ENCODE measurements around the gene COL25A1.
"Not testable (repeated sequence)": the region's sequence is repeated elsewhere in the genome, so short reads cannot be mapped to it uniquely, and the experiment has no call there.

Gene COL25A1

DNA sequence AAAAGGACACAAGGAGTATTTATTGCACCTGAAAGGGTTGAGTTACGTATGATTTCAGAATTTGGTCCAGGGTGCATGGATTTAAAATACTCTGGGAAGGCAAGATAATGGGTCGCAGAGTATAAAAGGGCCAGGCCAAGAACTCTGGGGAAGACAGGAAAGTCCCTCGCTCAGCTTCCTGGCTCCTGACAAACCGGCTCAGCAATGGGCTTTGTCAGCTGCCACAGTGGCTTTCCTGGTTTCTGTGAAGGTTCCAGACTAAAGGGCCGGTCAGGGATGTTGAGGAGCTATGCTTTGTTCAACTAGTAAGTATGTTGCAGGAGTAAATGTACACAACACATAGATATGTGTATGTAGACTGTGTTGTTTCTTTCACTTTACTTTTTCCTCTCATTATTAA, 385.2 kb downstream of the COL25A1 start:
- DNase-seq (ENCODE audit: low read depth, low spot score): no peak

DNA sequence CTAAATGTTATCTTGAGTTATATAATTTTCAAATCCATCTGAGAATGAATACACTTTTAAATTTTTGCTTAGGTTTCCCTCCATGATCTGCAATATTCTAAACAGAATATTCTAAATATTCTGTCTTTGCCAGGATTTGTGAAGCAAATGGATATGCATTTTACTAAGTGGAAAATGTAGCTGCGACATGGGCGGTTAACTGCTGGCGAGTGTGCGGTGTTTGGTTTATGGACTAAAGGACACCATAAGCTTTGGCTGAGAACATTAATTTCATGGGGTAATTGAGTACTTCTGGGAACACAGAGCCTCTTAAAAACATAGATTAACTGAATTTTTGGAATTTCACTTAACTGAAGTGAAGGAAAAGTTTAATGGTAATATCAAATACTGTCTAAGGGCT, 385.8 kb downstream of the COL25A1 start:
- no peak for DNase-seq (ENCODE audit: low read depth, low spot score)

DNA sequence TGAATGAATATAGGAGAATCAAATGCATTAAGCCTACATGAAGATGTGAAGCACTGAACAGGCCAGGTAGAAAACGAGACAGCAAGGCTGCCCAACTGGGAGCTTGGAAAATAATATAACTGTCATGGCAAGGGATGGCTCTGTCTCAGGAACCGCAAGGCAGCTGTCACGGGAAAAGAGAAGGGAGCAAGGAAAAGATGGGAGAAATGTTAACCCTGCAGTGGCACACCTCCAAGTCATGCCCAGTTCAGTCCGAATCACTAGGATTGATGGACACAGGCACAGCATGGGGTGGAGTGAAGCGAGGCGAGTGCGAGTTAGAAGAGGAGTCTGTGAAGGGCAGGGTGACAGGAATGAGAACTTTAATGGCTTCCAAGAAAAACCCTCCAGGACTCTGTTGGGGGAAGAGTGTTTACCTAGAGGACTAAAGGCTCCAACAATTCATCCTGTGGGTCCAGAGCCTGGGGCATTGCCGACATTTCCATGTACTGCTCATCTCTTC, 395.5 kb downstream of the COL25A1 start:
- no peak for DNase-seq (ENCODE audit: low read depth, low spot score)

DNA sequence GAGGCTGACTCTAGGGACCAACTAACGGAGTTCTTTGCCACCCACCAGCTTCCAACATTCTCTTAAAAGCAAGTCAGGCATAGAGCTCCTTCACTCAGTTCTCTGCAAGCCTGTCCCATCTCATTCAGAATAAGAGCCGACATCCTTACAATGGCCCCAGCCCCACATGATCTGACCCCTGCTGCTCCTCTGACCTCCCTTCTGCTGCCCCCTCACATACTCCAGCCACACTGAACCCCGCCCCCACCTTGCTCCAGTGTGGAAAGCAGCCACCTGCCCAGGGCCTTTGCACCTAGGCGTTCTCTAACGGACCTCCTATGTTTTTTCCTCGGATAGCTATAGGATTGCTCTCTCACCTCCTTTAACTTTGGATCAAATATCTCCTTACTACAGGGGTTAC, 396.5 kb downstream of the COL25A1 start:
- no peak for DNase-seq (ENCODE audit: low read depth, low spot score)

DNA sequence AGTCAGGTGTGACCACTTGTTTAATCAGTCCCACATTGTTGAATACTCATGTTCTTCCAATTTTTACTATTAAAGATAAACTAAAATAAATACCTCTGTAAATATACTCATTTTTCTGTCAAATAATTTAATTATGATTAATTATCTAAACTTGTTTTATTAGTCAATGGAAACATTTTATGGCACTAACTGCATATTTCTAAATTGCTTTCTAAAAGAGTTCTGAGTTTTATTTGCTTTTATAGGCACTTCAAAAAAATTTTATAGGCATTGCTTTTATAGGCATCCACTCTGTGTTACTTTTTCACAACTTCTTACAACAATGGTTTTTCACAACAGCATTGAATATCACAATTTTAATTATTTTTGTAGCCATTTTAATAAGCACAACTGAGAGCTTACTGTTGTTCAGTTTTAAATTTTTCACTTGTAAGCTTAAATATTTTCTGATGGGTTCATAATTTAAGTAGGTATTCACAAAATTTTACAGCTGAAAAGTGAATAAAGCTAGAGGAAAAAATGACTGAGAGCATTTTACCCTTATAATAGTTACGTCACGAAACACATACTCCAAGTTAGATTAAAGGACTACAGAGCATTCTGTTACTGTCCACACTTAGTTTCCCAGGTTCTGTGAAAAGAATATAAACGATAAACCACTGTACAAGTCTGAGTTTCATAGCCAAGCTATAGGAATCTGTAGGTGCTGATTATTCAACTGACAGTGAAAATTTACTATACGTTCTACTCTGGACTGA, 398.8 kb downstream of the COL25A1 start:
- no peak for DNase-seq (ENCODE audit: low read depth, low spot score)

DNA sequence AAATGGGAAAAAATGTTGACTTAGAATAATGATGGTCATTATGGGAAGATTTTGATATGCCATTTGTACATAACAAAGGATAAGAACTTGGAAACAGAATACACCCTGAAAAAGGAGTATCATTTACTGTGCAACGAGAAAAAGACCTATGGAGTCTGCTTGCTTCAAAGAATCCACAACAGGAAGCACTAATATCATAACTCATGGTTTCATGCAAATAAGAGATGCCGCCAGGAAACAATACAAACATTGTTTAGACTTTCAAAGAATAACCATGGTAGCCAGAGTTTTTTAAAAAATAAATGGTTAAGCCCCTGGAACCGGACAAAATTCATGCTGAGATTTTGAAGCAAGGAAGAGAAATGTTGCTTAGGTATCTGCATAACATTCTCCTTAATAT, 399.7 kb downstream of the COL25A1 start:
- DNase-seq (ENCODE audit: low read depth, low spot score): no peak

DNA sequence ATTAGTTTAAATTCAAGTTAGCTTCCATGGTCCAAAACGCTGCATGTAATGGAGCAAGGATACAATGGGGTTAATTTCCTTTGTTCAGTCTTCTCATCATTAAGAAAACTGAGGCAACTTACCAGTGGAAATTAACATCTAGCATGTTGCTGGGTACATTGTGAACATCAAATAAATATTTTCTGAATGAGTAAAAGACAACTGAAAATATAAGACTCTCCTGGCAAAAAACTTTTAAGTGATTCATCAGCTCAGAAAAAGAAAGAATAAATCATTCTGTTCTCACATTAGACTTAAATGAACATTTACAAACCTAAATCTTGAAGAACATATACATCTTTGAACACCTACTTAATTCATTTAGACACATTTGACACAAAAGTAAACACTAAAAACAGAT, 401.2 kb downstream of the COL25A1 start:
- DNase-seq (ENCODE audit: low read depth, low spot score): no peak

DNA sequence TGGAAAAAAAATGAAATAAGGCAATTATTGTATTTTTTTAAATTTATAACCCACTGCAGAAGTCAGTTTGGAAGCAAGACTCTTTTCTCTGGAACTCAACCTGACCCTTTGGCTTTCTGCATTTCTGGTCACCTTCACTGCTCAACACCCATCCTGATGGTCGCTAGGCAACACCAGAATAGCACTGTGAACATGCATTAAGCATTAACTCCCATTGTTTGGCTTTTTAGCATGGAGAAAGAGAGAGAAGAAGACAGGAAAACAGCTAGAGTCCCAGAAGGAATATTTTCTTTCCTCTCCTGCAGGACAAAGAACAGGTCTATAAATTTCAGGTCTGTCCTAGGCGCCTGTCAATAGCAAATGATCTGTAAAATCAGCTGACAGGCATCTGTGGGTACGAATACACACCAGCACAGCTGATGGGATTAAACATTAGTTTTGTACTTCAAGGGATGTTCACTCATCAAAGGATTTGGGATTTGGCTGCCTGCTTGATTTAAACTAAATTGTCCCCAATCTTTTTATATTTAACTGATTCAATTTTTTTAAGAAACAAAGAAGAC, 402.4 kb downstream of the COL25A1 start:
- no peak for DNase-seq (ENCODE audit: low read depth, low spot score)

DNA sequence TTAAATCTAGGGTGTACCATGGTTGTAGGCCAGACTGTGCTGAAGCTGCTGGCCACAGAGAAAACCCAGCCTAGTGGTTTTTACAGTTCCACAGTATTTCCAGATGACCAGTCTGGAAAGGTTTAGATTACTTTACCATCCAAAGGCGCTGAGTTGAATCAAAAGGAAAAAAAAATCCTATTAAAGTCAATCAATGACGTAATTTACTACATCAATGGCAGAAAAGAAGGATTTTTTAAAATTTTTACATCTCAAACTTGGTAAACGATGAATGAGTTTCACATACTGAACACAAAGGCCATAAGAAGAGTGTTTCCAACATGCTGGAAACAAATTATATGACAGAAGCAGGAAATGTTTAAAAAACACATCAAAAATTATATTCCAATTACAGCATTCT, 409.0 kb downstream of the COL25A1 start:
- DNase-seq (ENCODE audit: low read depth, low spot score): no peak

DNA sequence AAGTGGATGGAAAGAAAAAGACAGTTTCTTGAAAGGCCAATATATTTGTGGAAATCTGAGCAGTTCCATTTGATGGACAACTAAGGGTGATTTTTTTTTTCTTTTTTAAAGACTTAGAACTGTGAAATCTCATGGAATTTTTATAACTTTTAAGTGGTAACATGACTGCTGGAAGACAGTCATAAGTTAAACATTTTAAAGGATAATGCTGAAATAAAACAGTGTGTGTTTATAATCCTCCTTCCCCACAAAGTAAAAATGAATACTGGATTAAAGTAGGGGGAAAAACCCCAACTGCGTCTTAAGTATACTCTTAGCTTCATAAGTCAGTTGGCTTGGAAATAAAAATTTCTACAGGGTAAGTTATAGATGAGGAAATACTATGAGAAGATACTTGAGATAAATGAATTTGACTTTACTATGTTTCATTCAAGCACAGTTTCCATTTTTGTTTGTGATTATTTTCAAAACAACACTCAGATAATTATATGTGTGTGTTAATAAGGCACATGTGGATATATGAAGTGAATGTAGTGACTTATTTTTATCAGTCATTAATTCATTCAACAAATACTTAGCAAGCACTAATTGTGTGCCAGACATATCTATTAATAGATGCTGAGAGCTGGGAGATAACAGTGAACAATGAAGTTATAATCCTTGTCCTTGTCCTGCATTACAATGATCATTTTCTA, 410.4 kb downstream of the COL25A1 start:
- DNase-seq (ENCODE audit: low read depth, low spot score): no peak

DNA sequence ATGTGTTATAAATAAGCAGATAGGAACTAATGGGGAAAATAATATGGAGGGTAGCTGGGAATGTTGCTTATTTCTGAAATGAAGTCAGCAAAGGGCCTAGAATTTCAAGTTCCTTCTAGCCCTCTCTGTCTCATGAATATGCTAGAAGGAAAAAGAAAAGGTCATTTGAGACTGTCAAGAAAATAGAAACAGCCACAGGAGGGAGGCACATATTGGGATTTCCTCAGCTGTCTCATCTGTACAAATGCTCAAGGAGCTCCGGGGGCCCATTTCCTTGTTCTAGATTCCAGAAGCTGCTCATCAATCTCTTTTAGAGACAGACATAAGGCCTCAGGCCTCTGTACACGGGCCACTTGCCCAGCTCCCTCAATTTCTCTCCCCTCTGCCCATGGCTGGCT, 412.0 kb downstream of the COL25A1 start:
- no peak for DNase-seq (ENCODE audit: low read depth, low spot score)

DNA sequence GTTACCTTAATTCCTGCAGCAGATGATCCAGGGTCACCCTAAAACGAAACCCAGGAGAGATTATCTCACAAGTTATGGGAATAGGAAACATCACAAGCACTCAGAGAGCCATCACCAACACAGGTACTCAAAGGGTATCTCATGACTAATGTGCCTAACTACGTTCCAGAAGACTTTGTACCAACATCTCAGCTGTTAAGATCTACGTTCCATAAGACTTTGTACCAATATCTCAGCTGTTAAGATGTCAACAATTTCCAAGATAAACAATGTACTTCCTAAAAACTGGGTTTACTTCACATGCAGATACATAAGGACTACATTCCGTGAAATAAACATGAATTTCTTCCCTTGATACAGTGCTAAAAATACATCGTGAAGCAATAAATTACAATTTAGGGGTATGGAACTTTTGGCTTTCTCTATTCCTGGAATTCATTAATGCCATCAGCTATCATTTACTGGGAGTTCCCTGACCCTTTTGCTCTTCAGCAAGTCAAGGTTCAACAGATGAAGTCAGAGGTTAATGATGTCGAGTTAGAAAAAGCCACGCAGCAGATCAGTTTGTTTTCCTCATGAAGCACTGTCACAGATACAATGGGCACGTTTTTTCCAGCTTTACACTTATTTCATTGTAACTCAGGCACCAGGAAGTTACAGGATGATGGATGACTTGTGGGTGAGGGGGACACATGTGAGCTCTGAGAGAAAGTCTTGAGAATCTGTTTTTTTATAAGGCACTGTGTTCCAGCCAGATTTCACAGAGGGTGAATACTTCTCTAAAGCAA, 412.6 kb downstream of the COL25A1 start:
- DNase-seq (ENCODE audit: low read depth, low spot score): no peak

DNA sequence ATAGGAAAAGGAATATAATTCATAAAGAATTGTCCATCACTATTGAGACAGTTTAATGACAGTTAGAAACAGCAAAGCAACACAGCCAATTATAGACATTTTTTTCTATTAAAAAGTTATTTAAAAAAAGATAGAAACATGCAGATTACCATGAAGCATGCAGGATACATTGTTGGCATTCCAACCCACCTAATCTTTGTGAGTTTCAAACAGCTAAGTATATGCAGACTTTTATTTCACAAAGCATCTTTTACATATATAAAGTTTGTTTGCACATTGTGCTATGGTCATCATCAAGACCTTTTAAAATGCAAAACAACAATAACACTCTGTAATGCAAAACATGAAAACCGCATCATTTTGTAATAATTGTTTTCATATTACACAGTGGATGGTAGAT, 413.7 kb downstream of the COL25A1 start:
- DNase-seq (ENCODE audit: low read depth, low spot score): no peak

DNA sequence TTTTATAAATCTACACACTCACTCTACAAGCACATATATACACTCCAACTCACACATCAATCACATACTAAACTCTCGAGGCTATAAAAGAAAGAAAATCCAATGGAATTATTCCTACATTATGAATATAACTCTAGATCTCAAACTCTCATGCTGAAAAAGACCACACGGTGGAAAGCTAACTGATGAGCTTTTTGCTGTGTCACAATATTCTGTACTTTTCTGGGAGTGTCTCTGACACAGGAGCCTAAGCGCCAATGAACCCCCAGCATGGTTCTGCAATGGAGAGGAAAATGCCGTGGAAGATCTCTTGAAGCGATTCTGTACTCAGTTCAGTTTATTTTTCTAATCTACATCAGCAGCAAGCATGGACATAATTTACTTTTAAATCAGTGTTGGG, 415.4 kb downstream of the COL25A1 start:
- DNase-seq (ENCODE audit: low read depth, low spot score): no peak

DNA sequence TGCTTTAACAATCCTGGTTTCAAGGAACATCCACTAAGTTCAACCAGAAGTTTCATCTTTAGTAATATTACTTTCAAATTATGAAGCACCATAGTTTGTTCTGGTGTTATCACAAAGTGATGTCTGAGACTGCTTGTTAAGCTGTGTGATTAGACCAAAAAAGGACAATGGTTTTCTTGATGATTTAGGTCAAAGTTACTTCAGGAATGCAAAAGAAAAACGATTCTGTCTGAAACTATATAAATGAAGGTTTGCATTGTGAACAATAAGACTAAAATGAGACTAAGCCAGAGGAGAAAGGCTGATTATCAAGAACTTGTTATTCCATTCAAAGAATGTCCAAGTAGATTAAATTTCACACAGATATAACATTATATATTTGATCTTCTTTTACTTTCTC, 417.2 kb downstream of the COL25A1 start:
- DNase-seq (ENCODE audit: low read depth, low spot score): no peak

DNA sequence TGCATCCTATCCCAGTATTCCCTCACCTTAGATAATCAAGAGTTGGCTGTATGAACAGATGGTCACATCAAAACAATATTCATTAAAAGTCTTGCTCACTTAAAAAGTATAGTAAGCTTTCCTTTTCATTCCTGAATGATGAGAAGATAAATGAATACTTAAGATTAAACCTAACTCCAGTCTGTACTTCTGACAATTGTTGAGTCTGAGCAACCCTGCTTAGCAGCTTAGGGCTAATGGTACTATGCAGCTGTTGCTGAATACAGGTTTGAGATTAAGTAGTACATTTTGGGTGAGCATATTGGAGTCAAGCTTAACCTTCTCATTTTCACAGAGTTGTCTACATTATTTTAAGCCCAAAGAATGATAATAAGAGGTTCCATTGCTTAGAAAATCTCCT, 417.9 kb downstream of the COL25A1 start:
- DNase-seq (ENCODE audit: low read depth, low spot score): no peak

DNA sequence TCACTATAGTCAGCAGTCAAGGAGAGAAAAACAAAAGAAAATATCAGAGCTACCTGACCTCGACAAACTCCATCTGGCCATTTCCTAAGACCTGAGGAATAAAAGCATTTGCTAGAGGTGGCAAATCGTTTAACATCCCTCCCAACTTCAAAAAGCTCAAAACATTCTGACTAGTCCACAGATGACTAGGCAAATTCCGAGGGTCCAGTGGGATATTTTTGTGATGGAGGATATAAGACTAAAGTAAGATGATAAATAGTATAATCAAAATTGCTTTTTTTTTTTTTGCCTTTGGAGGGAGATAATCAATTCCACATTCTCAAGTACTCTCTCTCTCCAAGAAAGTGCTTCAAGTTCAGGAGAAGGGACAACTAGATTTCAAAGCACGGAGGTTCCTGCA, 420.5 kb downstream of the COL25A1 start:
- DNase-seq (ENCODE audit: low read depth, low spot score): no peak

DNA sequence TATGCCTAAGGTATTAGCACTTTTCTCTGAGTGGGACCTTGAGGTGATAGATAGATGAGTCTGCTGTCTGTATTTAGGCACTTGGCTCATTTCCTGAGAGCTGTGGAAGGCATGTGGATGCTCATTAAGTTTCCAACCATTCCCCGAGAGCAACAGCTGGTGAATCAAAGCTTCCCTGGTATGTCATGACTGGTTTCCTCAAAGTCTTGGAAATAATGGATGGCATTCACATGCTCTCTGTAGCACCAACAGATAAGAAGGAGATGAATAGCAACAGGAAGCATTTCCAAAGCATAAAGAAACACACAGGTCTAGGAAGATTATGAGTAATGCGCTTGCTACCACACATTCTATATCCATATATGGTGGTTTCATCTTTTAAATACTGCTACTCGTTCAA, 421.3 kb downstream of the COL25A1 start:
- no peak for DNase-seq (ENCODE audit: low read depth, low spot score)

DNA sequence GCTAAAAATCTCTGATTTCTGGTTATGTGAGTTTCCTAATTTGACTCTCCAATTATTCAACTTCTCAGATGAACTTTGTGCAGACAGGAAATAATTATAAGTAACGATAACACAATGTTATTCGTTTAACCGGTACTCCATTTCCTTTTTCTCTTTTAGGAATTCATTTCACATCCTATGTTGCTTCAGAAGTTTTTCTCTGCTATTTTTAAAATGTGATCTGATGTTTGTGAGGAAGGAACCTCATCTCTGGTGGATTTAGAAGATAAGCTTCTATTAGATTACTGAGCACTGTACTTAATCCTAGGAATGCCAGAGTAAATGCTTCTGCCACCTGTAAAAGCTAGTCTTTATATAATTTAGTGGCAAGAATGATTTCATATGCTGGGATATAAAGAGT, 423.7 kb downstream of the COL25A1 start:
- no peak for DNase-seq (ENCODE audit: low read depth, low spot score)

DNA sequence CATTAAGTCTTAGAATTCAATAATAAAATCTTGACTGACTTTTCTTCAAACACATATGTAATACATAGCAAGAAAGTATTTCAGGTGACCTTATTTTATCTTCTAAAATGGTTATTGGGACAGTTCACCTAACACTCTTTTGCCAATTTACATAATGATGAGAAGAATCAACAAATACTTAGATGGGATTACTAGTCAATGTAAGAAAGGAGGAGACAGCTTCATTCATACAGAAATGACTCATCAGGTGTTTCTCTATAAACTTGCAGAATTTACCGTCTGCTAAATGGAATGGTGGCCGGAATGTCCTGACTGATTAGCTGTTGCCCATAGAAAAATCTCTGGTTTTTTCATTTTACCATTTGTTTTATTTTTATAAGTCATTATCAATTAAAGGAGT, 424.6 kb downstream of the COL25A1 start:
- DNase-seq (ENCODE audit: low read depth, low spot score): no peak

DNA sequence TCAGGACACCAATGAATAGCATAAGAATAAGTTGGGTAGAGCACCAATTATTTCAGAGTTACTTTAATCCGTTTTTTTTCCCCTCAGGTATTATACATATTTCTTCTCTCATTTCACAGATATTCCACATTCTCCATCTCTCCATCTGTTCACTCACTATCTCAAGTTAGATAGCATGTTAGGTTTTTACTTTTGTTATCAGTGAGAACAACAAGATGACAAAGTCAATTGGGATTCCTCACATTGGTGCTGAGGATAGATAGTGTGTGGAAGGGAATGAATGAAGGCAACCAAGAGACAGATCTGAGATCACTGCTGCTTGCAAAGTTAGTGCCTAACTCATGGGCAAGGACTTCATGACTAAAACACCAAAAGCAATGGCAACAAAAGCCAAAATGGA, 427.7 kb downstream of the COL25A1 start:
- DNase-seq (ENCODE audit: low read depth, low spot score): no peak

DNA sequence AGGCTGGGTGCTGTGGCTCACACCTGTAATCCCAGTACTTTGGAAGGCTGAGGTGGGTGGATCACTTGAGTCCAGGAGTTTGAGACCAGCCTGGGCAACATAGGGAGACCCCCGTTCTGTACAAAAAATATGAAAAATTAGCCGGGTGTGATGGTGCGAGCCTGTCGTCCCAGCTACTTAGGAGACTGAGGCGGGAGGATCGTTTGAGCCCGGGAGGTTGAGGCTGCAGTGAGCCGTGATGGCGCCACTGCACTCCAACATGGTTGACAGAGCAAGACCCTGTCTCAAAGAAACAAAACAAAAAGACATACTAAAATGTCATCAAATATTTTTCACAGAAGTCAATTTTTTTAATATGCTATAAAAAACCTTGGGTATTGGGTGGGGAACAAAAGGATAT, 432.5 kb downstream of the COL25A1 start:
- not testable (repeated sequence) for DNase-seq (ENCODE audit: low read depth, low spot score)
